OCI-LY1 (cell line): Measurements from ENCODE around the gene CGB3.
"Not testable (repeated sequence)": the region's sequence is repeated elsewhere in the genome, so short reads cannot be mapped to it uniquely, and the experiment has no call there.

Experiments
- H2AFZ ChIP-seq: fragments of 200-600 bp; sonication (generic), shearing (Covaris generic); 2 replicates; pipeline ENCODE4 v1.6.0; 2014; ENCODE audit warnings: antibody characterized with exemption, mild to moderate bottlenecking, low read length
- H3F3A ChIP-seq: fragments of 200-600 bp; sonication (generic), shearing (Covaris generic); 2 replicates; pipeline ENCODE4 v1.6.0; 2014; ENCODE audit warnings: mild to moderate bottlenecking, antibody characterized with exemption, low read length, moderate library complexity; ENCODE audit not compliant: insufficient read depth
- H3K27ac ChIP-seq: fragments of 200-600 bp; sonication (generic); 2 replicates; pipeline ENCODE4 v1.5.1; 2014; ENCODE audit warnings: low read length, mixed run types, mild to moderate bottlenecking, low read depth; ENCODE audit not compliant: poor library complexity, severe bottlenecking
- H3K27me3 ChIP-seq: fragments of 200-600 bp; sonication (generic); 2 replicates; pipeline ENCODE4 v1.6.0; 2014; ENCODE audit warnings: antibody characterized with exemption, mild to moderate bottlenecking, low read length, moderate library complexity; ENCODE audit not compliant: insufficient read depth
- H3K36me3 ChIP-seq: fragments of 200-600 bp; sonication (generic); 2 replicates; pipeline ENCODE4 v1.6.1; 2014; ENCODE audit warnings: mild to moderate bottlenecking, antibody characterized with exemption, low read length, moderate library complexity, mixed read lengths; ENCODE audit not compliant: insufficient read depth
- H3K4me1 ChIP-seq: fragments of 200-600 bp; sonication (generic); 2 replicates; pipeline ENCODE4 v1.5.1; 2014; ENCODE audit warnings: mild to moderate bottlenecking, low read length, moderate library complexity; ENCODE audit not compliant: insufficient read depth, severe bottlenecking
- H3K4me2 ChIP-seq: fragments of 200-600 bp; sonication (generic), shearing (Covaris generic); 2 replicates; pipeline ENCODE4 v1.6.1; 2014; ENCODE audit warnings: low read length
- H3K4me3 ChIP-seq: fragments of 200-600 bp; sonication (generic); 2 replicates; pipeline ENCODE4 v1.5.1; 2014; ENCODE audit warnings: low read length, low read depth, mild to moderate bottlenecking, mixed read lengths; ENCODE audit not compliant: poor library complexity, severe bottlenecking
- H3K79me2 ChIP-seq: fragments of 200-600 bp; shearing (Covaris generic); 2 replicates; pipeline ENCODE4 v1.6.1; 2016; ENCODE audit warnings: mixed run types, low read length, mixed read lengths; ENCODE audit not compliant: insufficient read depth
- H3K9ac ChIP-seq: fragments of 200-600 bp; sonication (generic), shearing (Covaris generic); 2 replicates; pipeline ENCODE4 v1.6.1; 2014; ENCODE audit warnings: mild to moderate bottlenecking, low read length, mixed read lengths
- H3K9me2 ChIP-seq: fragments of 200-600 bp; sonication (generic), shearing (Covaris generic); 2 replicates; pipeline ENCODE4 v1.6.1; 2014; ENCODE audit warnings: low read depth, mild to moderate bottlenecking, low read length, mixed read lengths
- H3K9me3 ChIP-seq: fragments of 200-600 bp; shearing (Covaris generic); 2 replicates; pipeline ENCODE4 v1.6.1; 2014; ENCODE audit warnings: low read length, mixed read lengths
- H4K20me1 ChIP-seq: fragments of 200-600 bp; sonication (generic), shearing (Covaris generic); 2 replicates; pipeline ENCODE4 v1.6.0; 2016; ENCODE audit warnings: mild to moderate bottlenecking, low read length; ENCODE audit not compliant: insufficient read depth
- CTCF ChIP-seq: fragments of 200-600 bp; sonication (generic), shearing (Covaris generic); IDR thresholded peaks from 2 replicates; pipeline ENCODE4 v1.5.1; 2017; ENCODE audit warnings: mild to moderate bottlenecking, antibody characterized with exemption, low read length, moderate library complexity, mixed read lengths
- EZH2 ChIP-seq: fragments of 200-600 bp; sonication (generic), shearing (Covaris generic); IDR thresholded peaks from 2 replicates; pipeline ENCODE4 v1.8.0; 2017; ENCODE audit warnings: borderline replicate concordance, mixed run types, mild to moderate bottlenecking, antibody characterized with exemption, low read length, moderate library complexity, mixed read lengths

CGB3 gene

GRCh38 chr19:49024233-49024632 lies at the start of gene CGB3:
Gene CGB3 (minus strand): TSS chr19:49024333. CDS start chr19:49023971, 362 bp downstream.
- H3K9me2 ChIP-seq, H3K9ac ChIP-seq, H4K20me1 ChIP-seq, H2AFZ ChIP-seq, H3K36me3 ChIP-seq, H3K4me2 ChIP-seq, H3K9me3 ChIP-seq, H3K27ac ChIP-seq, H3K27me3 ChIP-seq, H3F3A ChIP-seq, H3K4me3 ChIP-seq, H3K79me2 ChIP-seq: not testable (repeated sequence)
- H3K4me1 ChIP-seq, result peaks cover 24% of the 10 kb centered on the region

DNA sequence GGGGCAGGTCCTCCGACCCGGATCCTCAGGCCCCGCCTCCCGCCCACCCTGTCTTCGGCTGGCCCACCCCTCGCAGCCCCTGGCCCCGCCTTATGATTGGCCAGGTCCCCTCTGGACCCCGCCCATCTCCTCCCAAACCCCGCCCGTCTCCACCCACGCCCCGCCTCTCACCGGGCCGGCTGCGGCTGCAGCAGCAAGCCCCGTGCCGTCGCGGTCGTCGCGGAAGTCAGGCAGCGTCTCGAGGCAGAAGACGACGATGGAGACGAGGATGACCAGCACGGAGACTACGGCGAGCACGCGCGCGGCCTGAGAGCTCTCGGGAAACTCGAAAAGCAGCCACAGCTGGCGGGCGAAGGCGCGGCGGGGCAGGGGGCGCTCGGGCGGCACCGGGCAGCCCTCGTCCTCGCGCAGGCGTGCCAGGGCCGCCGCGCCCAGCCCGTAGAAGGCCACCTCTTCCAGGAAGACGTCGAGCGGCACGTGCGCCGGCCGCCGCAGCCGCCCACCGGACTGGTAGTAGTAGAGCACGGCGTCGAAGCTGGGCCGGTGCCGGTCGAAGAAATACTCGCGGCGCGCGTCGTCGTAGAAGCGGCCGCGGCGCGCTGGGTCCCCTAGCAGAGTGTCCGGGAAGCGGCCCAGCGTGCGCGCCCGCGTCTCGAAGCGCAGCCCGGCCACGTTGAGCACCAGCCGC lies 47.9 kb upstream of the CGB3 start:
- Histone ChIP-seq H3K4me3 (no peak overlapping the region), H4K20me1 (no peaks in the 10 kb centered on the region), H2AFZ (no peak overlapping the region), H3K9me3 (no peaks in the 10 kb centered on the region), H3K4me2 (no peak overlapping the region), H3K36me3 (no peaks in the 10 kb centered on the region), H3K27ac (no peak overlapping the region), H3K9me2 (no peaks in the 10 kb centered on the region), H3K9ac (no peak overlapping the region), H3K27me3 (peaks cover 10% of the 10 kb centered on the region), H3K4me1 (no peaks in the 10 kb centered on the region), H3F3A (no peaks in the 10 kb centered on the region), H3K79me2 (no peaks in the 10 kb centered on the region)
- TF ChIP-seq CTCF (no peak), EZH2 (no peak)

DNA sequence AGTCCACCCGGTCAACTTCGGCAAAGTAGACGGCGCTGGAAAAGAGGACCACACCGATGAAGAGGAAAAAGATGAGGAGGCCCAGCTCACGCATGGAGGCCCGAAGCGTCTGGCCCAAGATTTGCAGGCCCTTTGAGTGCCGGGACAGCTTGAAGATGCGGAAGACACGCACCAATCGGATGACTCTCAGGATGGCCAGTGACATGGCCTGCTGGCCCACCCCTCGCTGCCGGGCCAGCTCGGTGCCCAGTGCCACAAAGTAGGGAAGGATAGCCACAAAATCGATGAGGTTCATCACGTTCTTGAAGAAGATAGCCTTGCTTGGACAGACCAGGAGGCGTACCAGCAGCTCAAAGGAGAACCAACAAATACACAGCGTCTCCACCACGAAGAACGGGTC lies 46.3 kb upstream of the CGB3 start:
- H2AFZ ChIP-seq, result no peak overlapping the region
- no peaks in the 10 kb centered on the region for H3K36me3 ChIP-seq
- no peaks in the 10 kb centered on the region for H4K20me1 ChIP-seq
- H3K4me2 ChIP-seq, result no peak overlapping the region
- H3K9ac ChIP-seq, result no peak overlapping the region
- H3K27me3 ChIP-seq, result peaks cover 12% of the 10 kb centered on the region
- no peaks in the 10 kb centered on the region for H3K4me1 ChIP-seq
- H3K27ac ChIP-seq, result no peak overlapping the region
- no peaks in the 10 kb centered on the region for H3K79me2 ChIP-seq
- no peaks in the 10 kb centered on the region for H3K9me3 ChIP-seq
- TF ChIP-seq CTCF (no peak), EZH2 (no peak)
- no peaks in the 10 kb centered on the region for H3F3A ChIP-seq
- H3K9me2 ChIP-seq, result no peaks in the 10 kb centered on the region
- H3K4me3 ChIP-seq, result no peak overlapping the region

DNA sequence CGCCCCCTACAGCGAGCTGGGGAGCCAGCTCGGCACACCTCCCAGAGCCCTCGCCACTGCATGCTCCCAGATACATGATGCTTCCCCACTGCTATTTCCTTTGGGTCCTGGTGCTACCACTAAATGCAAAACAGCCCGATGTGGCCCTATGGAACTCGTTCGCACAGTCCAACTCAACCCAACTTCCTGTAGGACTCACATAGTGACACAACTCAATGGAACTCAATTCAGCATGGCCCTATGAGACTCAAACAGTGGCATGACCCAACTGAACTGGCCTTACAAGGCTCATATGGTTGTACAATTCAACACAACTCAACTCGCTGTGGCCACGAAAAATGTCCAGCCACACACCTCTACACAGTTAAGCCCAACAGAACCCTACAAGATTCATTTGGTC lies 44.9 kb upstream of the CGB3 start:
- no peaks in the 10 kb centered on the region for H4K20me1 ChIP-seq
- no peaks in the 10 kb centered on the region for H3F3A ChIP-seq
- no peaks in the 10 kb centered on the region for H3K36me3 ChIP-seq
- no peak overlapping the region for H3K4me3 ChIP-seq
- H3K4me1 ChIP-seq, result no peaks in the 10 kb centered on the region
- H3K79me2 ChIP-seq, result no peaks in the 10 kb centered on the region
- no peak overlapping the region for H2AFZ ChIP-seq
- no peaks in the 10 kb centered on the region for H3K9me2 ChIP-seq
- H3K9me3 ChIP-seq, result no peaks in the 10 kb centered on the region
- H3K27ac ChIP-seq, result no peak overlapping the region
- TF ChIP-seq CTCF (no peak), EZH2 (no peak)
- H3K27me3 ChIP-seq, result peaks cover 14% of the 10 kb centered on the region
- H3K9ac ChIP-seq, result no peak overlapping the region
- H3K4me2 ChIP-seq, result no peak overlapping the region
